ENCODE measurements around the gene DDIAS.
"Not testable (repeated sequence)": the region's sequence is repeated elsewhere in the genome, so short reads cannot be mapped to it uniquely, and the experiment has no call there.

DNA sequence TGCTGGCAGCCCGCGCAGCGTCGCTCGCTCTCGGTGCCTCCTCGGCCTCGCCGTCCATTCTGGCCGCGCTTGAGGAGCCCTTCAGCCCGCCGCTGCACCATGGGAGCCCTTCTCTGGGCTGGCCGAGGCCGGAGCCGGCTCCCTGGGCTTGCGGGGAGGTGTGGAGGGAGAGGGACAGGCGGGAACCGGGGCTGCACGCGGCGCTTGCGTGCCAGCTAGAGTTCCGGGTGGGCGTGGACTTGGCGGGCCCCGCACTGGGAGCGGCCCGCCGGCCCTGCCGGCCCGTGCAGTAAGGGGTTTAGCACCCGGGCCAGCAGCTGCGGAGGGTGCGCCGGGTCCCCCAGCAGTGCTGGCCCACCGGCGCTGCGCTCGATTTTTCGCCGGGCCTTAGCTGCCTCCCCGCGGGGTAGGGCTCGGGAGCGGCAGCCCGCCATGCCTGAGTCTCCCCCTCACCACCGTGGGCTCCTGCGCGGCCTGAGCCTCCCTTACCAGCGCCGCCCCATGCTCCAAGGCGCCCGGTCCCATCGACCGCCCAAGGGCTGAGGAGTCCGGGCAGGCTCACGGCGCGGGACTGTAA is 69.1 kb downstream of the DDIAS start:
- not testable (repeated sequence) for TF ChIP-seq POLR2AphosphoS5 (IDR thresholded peaks at IDR 0.05)
- TF ChIP-seq, protein P1, sequence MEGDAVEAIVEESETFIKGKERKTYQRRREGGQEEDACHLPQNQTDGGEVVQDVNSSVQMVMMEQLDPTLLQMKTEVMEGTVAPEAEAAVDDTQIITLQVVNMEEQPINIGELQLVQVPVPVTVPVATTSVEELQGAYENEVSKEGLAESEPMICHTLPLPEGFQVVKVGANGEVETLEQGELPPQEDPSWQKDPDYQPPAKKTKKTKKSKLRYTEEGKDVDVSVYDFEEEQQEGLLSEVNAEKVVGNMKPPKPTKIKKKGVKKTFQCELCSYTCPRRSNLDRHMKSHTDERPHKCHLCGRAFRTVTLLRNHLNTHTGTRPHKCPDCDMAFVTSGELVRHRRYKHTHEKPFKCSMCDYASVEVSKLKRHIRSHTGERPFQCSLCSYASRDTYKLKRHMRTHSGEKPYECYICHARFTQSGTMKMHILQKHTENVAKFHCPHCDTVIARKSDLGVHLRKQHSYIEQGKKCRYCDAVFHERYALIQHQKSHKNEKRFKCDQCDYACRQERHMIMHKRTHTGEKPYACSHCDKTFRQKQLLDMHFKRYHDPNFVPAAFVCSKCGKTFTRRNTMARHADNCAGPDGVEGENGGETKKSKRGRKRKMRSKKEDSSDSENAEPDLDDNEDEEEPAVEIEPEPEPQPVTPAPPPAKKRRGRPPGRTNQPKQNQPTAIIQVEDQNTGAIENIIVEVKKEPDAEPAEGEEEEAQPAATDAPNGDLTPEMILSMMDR (IDR thresholded peaks at IDR 0.05) = not testable (repeated sequence)

All from sigmoid colon (tissue), 4 donors.